Measurements from ENCODE around the gene GRIFIN.

GRIFIN gene

GRCh38 chr7:2432910-2433712 lies 43.1 kb downstream of the GRIFIN start:
- no peak for DNase-seq (ENCODE audit: low spot score)

DNA sequence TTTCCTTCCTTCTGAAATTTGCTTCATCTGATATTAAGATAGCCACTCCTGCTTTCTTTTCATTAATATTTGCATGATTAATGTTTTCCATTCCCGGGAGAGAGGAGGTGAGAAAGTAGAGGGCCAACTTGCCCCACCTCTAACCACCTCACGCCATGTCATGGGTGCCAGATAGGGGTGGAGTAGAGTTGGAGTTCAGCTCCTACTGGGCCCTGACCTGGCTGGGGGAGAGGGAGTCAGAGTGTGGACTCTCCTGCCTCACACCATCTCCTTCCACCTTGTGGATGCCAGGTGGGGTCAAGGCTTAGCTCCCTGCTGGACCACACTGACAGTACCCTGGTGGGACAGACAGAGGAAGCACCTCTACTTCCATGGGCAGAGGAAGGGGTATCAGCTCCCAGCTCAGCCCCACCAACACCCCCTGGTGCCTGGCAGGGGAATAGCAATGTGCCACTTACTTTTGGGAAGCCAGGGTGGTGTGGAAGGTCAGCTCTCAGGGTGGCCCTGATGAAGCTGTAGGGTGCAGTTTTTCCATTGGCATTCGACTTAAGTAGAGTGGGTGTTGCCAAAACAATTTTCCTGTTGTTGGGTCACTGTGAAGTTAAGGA lies 44.8 kb downstream of the GRIFIN start:
- DNase-seq (ENCODE audit: low spot score) = no peak

- no peak for DNase-seq (ENCODE audit: low spot score)
These were observed 50.4 kb downstream of the GRIFIN start for GRCh38 chr7:2425749-2426148.

Measured in kidney capillary endothelial cell (primary cell).